Measurements from ENCODE around the gene SEC11C. TPM values are rescaled to one million over a fixed set of nuclear protein-coding genes. Genes with fewer than 3 reads are reported as not detected.

The SEC11C gene
- polyA plus RNA-seq, 3 donors: 14.9 to 98.4 (median 98.0) TPM

GRCh38 chr18:59143441-59143840 lies 3.8 kb downstream of the SEC11C start:
- intact Hi-C loops (cut with micrococcal nuclease): no loop called here
- no CpG with 5 or more reads among the region's 3 CpGs for WGBS (ENCODE audit: insufficient coverage)
- Histone ChIP-seq H3K79me2 (ENCODE audit: insufficient read depth, low read length) (peaks cover 22% of the 10 kb centered on the region), H2AFZ (ENCODE audit: insufficient read depth, low read depth, low read length, poor library complexity, severe bottlenecking) (no peak overlapping the region), H3K36me3 (replicated peaks in 1 of 2; ENCODE audit: control insufficient read depth in 1 of 2, insufficient read depth in 2 of 2, low read length in 2 of 2) (no peaks in the 10 kb centered on the region), H3K4me3 (replicated peaks in 1 of 3; ENCODE audit: low read depth in 2 of 3, low read length in 3 of 3) (no peak overlapping the region), H3K4me2 (replicated peaks; ENCODE audit: extremely low read depth, low read length, poor library complexity, severe bottlenecking) (no peak overlapping the region), H3K27ac (ENCODE audit: low read depth in 1 of 2, low read length in 2 of 2) (no peak overlapping the region), H3K9ac (ENCODE audit: insufficient read depth, low read length, poor library complexity, severe bottlenecking) (no peak overlapping the region), H3K9me3 (replicated peaks in 1 of 2; ENCODE audit: control insufficient read depth in 1 of 2, insufficient read depth in 1 of 2, low read length in 2 of 2) (no peaks in the 10 kb centered on the region), H3K27me3 (ENCODE audit: control insufficient read depth in 2 of 2, insufficient read depth in 2 of 2, low read length in 2 of 2) (no peaks in the 10 kb centered on the region), H4K20me1 (ENCODE audit: insufficient read depth, low read length) (peaks cover 4% of the 10 kb centered on the region), H3K4me1 (ENCODE audit: control insufficient read depth in 1 of 2, insufficient read depth in 2 of 2, low read length in 2 of 2) (peaks cover 8 to 17% of the 10 kb centered on the region in 2 donors)
- Mint-ChIP-seq H3K9me3 (no peaks in the 10 kb centered on the region), H3K4me1 (peaks cover 17% of the 10 kb centered on the region), H3K27me3 (ENCODE audit: low read depth in 3 of 3) (peaks cover 0 to 6% (median 0%) of the 10 kb centered on the region in 3 donors), H3K27ac (no peak overlapping the region), H3K4me3 (no peak overlapping the region), H3K36me3 (peaks cover 0 to 1% of the 10 kb centered on the region in 2 donors)
- no peak for TF ChIP-seq CTCF (IDR thresholded peaks at IDR 0.05)
- no peak for DNase-seq

DNA sequence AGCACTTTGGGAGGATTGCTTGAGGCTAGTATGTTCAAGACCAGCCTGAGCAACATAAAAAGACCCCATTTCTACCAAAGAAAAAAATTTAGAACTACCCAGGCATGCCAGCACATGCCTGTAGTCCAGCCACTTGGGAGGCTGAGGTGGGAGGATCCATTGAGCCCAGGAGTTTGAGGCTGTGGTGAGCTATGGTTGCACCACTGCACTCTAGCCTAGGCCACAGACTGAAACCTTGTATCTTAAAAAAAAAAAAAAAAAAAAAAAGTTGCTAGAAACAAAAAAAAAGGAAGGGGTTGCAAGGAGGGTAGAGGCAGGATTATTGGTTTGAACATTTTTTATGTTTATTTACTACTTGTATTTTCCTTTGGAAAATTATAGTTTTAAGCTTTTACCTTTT lies 4.8 kb downstream of the SEC11C start:
- peaks cover 4% of the 10 kb centered on the region for H4K20me1 ChIP-seq (ENCODE audit: insufficient read depth, low read length)
- H3K36me3 ChIP-seq (replicated peaks in 1 of 2; ENCODE audit: control insufficient read depth in 1 of 2, insufficient read depth in 2 of 2, low read length in 2 of 2): no peaks in the 10 kb centered on the region
- intact Hi-C loops (cut with micrococcal nuclease): no loop called here
- no peak for TF ChIP-seq CTCF (IDR thresholded peaks at IDR 0.05)
- peaks cover 0 to 6% (median 1%) of the 10 kb centered on the region in 3 donors for H3K27me3 Mint-ChIP-seq (ENCODE audit: low read depth in 3 of 3)
- no peak overlapping the region for H3K4me3 Mint-ChIP-seq
- H3K36me3 Mint-ChIP-seq: peaks cover 0 to 1% of the 10 kb centered on the region in 2 donors
- H3K79me2 ChIP-seq (ENCODE audit: insufficient read depth, low read length): peaks cover 22% of the 10 kb centered on the region
- no peaks in the 10 kb centered on the region for H3K9me3 Mint-ChIP-seq
- H2AFZ ChIP-seq (ENCODE audit: insufficient read depth, low read depth, low read length, poor library complexity, severe bottlenecking): no peak overlapping the region
- H3K4me2 ChIP-seq (replicated peaks; ENCODE audit: extremely low read depth, low read length, poor library complexity, severe bottlenecking): no peak overlapping the region
- H3K27ac Mint-ChIP-seq: no peak overlapping the region
- no peak overlapping the region for H3K9ac ChIP-seq (ENCODE audit: insufficient read depth, low read length, poor library complexity, severe bottlenecking)
- DNase-seq: no peak
- H3K4me3 ChIP-seq (replicated peaks in 1 of 3; ENCODE audit: low read depth in 2 of 3, low read length in 3 of 3): no peak overlapping the region
- H3K27me3 ChIP-seq (ENCODE audit: control insufficient read depth in 2 of 2, insufficient read depth in 2 of 2, low read length in 2 of 2): no peaks in the 10 kb centered on the region
- peaks cover 8 to 11% of the 10 kb centered on the region in 2 donors for H3K4me1 ChIP-seq (ENCODE audit: control insufficient read depth in 1 of 2, insufficient read depth in 2 of 2, low read length in 2 of 2)
- H3K4me1 Mint-ChIP-seq: peaks cover 14% of the 10 kb centered on the region
- H3K9me3 ChIP-seq (replicated peaks in 1 of 2; ENCODE audit: control insufficient read depth in 1 of 2, insufficient read depth in 1 of 2, low read length in 2 of 2): no peaks in the 10 kb centered on the region
- no peak overlapping the region for H3K27ac ChIP-seq (ENCODE audit: low read depth in 1 of 2, low read length in 2 of 2)

Data from CD14-positive monocyte (primary cell).